ENCODE results near the gene RELL1.
"Not testable (repeated sequence)": the region's sequence is repeated elsewhere in the genome, so short reads cannot be mapped to it uniquely, and the experiment has no call there.

Gene RELL1

DNA sequence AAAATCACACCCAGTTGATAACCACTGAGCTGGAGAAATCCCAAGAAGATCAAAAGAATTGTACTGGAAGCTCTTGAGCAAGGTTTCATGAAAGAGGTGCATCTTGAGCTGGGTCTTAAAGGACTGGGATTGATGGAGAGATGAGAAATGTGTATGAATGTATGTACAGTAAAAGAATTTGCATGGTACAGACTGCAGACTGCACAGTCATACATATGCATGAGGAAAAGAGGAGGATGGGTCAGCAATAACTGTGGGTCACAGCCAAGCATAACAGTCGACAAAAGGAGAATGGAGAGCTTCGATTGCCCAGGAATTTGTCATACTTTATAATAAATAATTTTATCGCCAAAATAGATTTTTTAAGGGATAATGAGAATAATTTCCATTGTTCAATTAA lies 4.8 kb upstream of the RELL1 start:
- no peak for DNase-seq

DNA sequence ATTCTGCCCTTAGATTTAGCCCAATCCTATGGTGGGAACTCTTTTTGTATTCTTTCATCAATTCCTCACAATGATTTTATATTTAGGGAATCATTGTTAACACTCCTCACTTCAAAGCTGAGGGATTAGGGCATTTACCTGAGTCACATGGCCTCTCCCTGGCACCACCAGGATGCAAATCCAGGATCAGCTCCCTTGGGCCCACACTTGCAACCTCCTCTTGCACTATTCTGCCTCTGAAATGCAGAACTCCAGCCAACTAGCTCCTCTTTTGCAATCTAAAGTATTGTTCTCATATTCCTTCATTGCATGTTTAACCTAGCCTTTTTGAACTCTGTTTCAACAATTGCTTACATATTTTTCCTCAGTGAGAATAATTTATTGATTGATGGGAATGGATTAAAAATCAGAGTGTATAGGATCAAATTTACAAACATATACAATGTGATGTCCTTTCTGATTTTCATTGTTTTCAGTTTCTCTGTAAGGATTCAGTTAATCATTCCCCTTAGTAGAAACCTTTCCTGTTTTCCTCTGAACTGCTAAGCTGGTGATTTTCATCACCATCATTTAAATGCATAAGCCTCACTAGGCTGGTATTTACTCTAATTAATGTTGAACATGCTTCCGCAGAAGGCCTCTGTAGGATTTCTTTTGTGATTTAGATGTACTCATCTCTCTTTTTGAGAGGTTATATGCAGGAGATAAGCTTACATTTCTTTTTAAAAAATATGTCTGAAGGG lies 3.3 kb upstream of the RELL1 start:
- no peak for DNase-seq

DNA sequence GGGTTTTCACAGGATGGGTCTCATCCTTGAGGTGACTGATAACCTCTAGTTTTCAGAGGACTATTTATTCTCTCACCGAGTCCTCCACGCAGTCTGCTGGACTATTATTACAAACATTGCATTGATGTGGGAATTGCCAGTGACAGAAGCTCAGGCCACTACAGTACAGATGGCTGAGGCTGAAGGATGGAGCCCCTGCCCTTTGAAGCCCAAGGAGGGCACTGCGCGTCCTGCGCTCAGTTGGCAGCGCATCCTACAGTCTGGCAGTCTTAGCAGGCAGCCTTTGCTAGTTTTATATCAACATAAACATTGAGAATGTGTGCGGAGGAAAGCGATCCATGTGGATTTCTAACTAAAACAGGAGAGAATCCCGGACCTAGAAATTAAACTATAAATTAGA lies 1.5 kb upstream of the RELL1 start:
- DNase-seq, result no peak

DNA sequence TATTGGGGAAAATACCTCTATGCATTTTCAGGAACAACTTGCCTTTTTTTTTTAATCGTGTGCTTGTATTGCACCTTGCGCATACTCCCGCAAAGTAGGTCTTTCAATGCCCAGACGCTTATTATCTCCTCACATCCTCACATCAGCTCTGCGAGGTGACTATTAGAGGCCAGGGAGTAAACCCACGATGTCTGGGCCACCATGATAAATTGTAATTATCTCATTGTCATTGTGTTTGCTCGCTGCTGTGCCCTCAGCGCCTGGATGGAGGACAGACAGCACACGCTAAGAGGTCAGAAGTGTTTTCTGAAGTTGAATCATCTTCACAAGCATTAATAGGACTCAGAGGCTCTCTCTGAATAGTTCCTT lies 1.0 kb upstream of the RELL1 start:
- no peak for DNase-seq

DNA sequence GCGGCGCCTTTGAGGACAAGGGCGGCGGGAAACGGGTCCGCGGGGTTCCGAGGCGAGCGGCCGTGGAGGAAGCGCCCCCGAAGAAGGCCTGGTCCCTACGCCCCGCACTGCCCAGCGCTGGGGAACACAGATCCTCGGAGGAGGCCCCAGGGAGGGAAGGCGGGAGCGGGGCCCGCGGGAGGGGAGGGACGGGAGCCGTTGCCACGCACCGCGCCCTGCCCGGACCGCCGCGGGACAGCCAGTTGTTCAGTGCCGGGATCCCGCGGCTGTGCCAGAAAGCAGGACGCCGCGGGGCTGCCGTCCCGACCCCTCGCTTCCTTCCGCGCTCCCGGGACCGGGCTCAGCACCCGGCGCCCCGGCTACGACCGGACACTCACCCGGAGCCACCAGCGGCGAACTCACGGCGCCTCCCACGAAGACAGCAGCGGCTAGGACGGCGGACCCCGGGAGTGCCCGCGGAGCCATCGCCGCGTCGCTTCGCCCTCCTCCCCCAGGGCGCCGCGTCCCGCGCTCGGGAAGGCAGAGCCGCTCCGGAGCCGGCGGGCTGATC lies 278 bp downstream of the RELL1 start:
- DNase-seq, result peak; percentile 57

DNA sequence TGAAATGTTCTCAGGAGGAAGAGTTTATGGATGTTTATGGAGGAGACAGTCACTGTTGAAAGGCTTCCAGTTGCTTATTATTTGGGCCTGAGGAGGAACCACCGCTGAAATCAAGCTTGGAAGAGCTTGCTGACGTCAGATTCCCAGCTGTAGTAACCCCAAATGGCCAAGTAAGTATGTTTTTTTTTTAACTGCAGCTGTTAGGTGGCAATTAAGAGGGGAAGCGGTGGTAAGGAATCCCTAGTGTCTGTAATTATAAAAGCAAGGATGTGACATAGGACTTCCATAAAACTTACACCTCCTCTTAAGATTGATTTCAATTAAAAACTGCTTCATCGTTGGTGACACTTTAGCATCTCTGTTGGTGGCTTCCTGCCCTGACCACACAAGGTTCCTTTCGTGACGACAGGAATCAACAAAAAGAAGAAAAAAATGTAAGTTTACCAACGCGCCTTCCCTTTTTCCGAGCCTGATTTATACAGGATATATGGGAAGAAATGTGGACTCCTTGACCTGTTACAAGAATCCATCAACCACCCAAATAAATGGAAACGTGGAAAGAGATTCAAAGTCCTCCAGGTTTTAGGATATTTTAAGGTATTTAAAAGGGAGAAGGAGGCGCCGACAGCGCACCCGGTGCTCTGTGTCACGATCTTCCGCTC lies 884 bp downstream of the RELL1 start:
- DNase-seq, result peak; percentile 42

DNA sequence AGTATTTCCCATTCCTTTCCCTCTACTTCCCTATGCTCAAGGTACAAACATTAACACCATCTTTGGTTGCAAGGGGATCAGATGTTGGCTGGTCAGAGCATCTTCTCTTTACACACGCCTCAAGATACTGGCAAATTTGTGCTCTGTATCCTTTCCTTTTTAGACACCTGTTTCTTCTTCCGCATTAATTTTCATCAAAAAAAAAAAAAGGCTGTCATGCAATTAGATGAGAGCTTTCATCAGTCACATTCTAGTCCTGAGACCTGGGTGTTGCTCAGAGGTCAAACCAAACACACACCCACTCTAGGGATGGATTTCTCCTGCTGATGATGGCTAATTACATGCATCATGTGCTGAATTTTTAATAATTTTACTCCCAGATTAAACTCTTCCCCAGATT lies 2.0 kb downstream of the RELL1 start:
- DNase-seq, result no peak

DNA sequence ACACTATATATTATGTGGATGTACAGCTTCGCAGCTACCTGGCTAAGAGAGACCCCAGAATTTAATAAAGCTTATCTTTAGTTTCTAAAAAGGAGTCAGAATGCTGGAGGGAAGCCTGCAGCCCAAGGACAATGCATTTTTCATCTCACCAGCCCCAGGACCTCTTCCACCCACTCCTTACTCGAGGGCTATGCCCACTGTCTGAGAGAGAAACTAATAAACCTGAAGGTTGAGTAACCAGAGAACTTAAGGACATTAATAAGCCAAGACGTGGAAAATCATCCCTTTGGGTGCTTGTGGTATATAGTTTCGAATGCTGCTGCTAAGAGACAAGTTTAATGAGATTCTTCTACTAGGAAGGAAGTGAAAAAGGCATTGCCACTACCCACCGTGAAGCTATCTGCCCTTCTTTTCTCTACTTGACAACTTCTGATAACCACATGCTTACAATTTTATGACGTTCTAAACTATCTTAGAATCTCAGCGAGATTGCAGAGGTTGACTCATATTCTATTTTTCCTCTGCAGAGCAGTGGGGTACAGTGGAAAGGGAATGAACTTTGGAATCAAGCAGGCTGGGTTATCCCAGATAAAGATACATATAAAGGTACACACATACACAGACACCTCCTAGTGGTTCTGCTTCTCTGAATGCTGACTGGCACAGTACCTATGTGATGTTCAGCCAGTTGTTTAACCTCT lies 3.3 kb downstream of the RELL1 start:
- DNase-seq, result no peak

DNA sequence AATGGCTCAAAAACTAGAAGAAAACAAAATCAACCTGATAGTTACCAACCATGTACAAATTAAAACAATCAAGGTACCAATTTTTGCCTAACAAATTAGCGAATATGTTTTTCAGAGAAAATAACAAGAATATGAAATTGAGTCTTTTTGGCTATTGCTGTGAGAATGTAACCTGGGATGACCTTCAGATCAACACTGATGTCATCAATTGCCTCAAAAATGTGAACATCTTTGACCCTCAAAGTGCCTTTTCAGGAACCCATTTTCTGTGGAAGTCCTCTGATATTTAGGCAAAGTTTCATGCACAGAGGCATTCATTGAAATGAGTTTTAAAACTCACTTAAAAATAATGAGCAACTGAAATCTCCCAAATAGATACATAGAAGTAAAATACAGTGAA lies 6.1 kb downstream of the RELL1 start:
- DNase-seq, result no peak

DNA sequence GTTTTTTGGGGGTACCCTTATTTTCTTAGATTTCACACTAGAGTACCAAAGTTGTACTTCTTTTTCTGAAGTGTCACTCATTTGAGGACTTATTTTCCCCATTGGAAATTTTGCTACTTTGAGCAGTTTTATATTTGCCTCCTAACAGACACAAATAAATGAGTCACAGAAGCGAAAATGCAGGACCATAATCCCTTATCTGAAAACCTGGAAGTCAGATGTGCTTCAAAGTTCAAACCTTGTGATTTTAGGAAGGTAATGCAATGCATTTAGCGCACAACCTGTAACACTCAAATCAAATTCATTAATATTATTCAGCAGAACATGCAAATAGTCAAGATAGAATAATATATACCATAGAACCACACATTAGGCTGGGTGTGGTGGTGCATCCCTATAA lies 6.9 kb downstream of the RELL1 start:
- DNase-seq, result no peak

DNA sequence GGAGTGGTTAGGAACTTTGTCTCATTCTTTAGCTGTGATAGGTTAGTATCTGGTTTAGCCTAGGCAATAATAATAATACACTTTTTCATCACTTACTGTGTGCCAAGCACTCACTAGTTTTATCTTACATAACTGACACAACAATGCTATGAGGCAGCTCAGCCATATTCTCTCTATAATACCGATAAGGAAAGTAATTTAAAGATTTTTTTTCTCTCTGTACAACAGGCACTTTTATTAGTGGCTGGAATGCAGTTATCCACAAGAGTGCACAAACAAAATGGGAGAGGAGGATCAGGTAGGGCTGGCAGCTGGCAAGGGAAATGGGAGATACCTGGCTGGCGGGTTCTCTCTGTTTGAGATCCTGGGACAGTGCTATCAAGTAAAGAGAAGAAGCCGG lies 7.6 kb downstream of the RELL1 start:
- no peak for DNase-seq

DNA sequence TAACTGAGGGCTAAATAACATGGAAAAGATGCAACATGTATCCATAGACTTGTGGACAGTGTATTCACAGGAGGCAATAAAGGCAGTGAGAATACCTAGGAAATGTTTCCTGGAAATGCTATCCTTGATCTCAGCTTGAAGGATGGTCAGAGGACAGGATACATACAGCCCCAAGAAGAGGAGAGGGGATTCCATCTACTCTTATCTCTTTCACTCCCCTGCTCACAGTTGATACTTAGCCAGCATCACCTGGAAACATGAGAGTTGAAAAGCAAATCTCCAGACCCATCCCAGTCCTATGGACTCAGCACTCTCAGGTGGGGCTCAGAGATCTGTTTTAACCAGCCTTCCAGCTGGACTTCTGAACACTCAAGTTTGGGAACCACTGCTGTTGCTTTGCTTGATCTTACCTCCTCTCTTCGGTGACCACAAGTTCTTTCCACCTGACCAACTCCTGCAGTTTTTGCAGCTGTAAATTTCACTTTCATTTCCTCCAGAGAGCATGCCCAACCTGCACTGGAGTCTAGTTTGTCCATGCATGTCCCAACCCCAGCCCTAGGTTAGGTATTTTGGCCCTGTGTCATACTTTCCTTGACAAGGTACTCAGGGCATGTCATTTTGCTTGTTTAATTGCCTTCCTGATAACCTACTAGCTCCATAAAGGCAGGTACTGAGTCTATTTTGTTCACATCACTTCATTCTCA lies 10.4 kb downstream of the RELL1 start:
- no peak for DNase-seq

DNA sequence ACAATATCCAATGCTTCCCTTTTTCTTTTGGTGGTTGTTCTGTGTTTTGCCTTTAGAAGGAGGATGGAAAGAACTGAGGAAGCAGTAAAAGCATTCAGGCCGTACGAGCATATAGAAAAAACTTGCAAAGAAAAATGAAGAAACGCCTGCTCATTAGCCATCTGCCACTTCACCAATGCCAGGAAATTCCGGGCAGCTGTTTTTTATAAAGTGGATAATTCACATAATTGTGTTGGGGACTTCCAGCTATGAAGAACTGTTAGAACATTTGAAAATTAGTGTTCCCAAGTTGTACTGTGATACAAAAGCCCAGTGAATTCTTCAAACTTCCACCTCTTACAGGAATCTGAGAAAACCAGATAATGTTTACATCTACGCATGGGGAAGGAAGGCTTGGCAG lies 11.7 kb downstream of the RELL1 start:
- DNase-seq, result no peak

DNA sequence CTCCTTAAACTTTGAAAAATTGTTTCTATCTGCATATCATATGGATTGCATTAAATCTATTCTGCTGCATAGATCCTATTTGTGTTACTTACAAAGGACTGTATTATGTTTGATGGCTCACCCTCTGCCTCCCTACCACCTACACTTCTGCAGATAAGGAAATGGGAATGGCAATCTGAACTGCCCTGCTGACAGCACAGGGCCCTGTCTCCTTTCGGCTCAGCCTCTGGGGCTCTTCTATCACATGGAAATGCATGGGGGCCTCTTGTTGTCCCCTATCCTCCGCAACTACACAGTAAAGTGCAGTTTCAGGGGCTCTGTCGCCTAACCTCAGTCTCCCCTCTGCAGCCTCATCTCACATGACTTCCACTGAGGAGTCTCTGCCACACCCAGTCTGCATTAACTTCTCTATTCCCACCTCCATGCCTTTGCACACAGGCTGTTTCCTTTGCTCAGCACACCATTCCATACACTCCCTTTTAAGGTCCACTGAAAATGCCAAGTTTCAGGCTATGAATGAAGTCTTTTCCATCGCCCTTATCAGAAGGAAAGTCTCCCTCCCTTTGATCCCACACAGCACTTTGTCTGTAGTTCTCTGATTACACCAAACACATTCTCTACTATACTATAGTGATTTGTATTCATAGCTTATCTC lies 12.5 kb downstream of the RELL1 start:
- DNase-seq, result no peak

DNA sequence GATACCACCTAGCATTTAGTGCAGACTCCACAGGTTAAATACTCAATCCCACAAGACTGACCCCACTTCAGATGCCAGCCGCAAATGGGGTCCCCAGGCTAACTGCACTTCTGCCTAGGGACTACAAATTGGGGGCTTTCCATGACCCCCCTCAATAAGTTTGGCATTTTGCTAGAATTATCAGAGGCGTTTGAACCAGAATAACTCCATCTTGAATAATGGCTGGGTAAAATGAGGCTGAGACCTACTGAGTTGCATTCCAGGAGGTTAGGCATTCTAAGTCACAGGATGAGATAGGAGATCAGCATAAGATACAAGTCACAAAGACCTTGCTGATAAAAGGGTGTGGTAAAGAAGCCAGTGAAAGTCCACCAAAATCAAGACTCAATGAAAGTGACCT lies 15.1 kb downstream of the RELL1 start:
- DNase-seq, result no peak

DNA sequence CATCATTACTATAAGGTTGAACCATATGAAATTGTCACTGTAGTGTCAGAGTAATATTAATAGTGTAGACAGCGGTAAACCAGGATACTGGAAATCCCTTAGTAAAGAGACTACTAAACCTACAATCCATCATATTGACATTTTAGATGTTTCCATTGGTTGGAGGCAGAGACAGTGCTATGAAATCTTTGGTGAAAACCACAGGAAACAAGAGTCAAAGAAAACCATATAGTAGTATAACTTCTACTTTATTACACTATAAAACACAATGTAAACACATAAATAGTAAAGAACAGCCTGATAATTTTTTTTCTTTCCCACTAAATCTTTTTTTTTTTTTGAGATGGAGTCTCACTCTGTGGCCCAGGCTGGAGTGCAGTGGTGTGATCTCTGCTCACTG lies 15.9 kb downstream of the RELL1 start:
- no peak for DNase-seq

DNA sequence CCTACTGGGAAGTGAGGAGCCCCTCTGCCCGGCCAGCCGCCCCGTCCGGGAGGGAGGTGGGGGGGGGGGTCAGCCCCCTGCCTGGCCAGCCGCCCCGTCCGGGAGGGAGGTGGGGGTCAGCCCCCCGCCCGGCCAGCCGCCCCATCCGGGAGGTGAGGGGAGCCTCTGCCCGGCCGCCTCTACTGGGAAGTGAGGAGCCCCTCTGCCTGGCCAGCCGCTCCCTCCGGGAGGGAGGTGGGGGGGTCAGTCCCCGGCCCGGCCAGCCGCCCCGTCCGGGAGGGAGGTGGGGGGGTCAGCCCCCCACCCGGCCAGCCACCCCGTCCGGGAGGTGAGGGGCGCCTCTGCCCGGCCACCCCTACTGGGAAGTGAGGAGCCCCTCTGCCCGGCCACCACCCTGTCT lies 17.1 kb downstream of the RELL1 start:
- DNase-seq, result not testable (repeated sequence)

DNA sequence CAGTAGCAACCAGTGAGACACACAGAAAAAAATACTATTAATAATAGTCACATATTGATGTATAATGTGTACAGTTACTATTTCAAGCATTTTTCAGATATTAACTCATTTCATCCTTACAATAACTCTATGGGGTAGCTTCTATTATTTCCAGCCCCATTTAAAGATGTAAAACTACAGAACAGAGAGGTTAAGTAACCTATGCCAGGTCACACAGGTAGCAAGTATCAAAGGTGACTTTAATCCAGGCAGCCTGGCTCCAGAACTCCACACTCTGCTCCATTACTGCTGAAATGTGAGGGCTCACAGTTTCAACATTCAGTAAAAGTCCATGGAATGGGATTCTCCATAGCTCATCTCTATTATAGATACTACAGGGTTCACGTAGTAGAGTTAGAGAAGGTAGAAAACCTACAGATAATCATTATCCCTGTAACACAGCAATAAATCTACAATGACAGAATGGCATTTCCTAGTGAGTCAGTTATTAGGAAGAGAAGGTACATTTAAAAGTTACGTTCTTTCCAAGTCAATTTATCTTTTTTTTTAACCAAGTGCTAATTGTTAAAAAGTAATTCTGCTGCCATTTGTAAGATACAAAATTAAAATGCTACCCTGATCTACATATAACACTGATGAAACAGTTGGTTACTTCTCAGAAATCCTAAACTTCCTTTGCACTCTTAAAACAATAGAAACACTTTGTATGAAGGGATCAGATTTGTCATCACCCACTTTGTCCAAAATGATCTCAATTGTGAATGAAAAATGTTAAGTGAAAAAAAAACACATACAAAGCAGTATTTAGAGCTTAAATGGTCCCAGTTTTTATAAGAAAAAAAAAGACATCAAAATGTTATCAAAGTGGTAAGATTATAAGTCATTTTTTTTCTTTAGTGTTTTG lies 18.7 kb downstream of the RELL1 start:
- no peak for DNase-seq

DNA sequence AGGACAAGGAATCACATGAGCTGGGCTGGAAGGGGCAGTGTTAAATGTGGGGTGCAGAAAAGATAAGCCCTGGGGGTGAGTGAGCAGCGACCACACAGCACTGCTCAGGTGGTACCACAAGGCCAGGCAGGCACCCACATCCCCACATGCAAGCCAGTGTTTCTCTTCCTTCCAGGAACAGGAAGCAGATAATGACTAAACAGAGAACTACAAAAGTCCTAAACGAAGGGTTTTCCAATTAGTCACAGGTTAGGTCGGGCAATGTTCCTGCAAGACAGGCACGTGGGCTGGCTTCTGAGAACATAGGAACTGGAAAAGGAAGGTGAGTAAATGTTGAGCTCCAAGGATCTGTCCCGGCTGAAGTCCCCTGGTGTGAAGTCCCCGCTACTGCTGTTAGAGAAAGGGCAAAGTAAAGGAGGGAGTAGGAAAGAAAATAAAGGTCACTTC lies 19.5 kb downstream of the RELL1 start:
- DNase-seq, result peak; percentile 16

DNA sequence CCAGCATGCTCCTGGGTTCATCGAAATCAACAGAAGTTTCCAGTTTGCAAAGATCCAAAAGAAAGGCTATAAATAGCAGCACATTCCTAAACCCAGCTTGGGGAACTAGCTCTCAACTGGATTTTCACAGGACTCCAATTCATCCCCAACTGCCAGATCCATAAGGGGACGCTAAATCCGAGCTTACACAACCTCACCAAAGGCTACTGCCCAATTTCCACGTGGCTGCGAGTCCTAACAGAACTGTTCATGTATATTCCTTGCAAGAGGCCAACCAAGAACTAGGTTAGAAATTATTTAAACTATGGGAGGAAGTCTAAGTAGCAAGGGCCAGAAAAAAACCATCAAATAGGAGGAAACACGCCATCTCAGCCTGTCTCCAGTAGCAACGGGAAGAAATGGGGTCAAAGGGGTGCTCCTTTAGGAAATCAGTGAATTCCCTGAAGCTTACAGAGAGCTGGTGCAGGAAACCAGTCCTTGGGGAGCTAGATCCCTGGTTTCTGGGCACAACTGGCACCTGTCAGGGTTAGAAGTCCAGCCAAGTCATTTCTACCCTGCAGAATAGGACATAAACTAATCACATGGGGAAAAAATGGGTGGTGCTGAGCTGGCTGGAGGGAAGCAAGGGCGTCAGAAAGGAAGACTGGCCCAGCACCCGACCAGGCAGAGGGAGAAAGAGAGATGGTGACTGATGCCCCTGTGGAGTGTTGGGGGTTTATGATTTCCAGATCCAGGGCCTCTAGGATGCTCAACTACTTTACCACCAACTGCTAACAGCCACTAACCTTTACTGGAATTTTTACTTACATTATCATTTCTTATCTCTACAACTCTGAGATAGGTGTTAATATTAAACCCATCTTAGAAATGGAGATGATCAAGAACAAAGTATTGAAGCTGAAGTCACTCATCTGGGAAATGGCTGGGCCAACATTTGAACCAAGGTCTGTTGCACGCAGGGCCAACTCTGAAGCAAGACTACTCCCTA lies 20.5 kb downstream of the RELL1 start:
- DNase-seq, result no peak
